ENCODE data around the gene BCO2. TPM values are rescaled to one million over a fixed set of nuclear protein-coding genes. Genes with fewer than 3 reads are reported as not detected.

Gene BCO2
- total RNA-seq, 1 experiment from 2014 or later: 2.5 TPM

DNA sequence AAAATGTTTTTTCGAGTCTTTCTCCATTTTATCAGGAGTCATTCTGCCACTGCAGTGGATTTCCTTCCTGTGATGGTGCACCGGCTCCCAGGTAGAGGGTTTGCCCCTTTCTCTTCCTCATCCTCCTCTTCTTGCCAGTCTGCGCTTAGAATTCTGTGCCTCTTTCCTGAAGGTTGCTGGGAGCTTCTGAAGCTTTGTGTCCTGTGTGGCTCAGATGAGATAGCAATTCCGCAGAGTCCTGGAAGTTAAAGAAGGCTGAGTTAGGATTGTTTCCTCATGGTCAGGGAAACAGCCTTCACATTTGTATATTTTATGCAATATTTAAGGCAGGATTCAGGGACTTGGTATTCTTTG is 264 bp downstream of the BCO2 start:
- TF ChIP-seq CTCF (conservative IDR thresholded peaks at IDR 0.05; ENCODE audit: low read depth, low read length) (no peak), EZH2 (IDR thresholded peaks at IDR 0.05; ENCODE audit: borderline replicate concordance, low read depth, low read length, poor library complexity, severe bottlenecking) (no peak)
- H3K4me1 ChIP-seq (ENCODE audit: insufficient read depth, low read length, poor library complexity, severe bottlenecking): peaks cover 14% of the 10 kb centered on the region
- no peak overlapping the region for H3K27ac ChIP-seq (ENCODE audit: low read depth, low read length, poor library complexity, severe bottlenecking)
- POLR2A ChIA-PET (ENCODE audit: low non-redundant PET): no interaction called here
- no peak for DNase-seq (ENCODE audit: low spot score)
- BruUV-seq (replicated peaks): no TSS peak
- CTCF ChIA-PET: interaction anchor here (0.8 kb wide), 2 partner anchors 54 to 62 kb away, joined by 5 to 8 read pairs; no protein-coding TSS in a partner anchor
- no peaks in the 10 kb centered on the region for H3K36me3 ChIP-seq (ENCODE audit: insufficient read depth, low read length, poor library complexity, severe bottlenecking)
- H3K9me3 ChIP-seq (ENCODE audit: low read depth, low read length, poor library complexity, severe bottlenecking): no peaks in the 10 kb centered on the region
- intact Hi-C loops (cut with micrococcal nuclease; ENCODE audit: unreplicated experiment): loop anchor here (1.0 to 10.0 kb wide), 2 partner anchors 62 to 301 kb away; partner anchors contain the start of genes ALG9, CFAP68 and FDXACB1
- H3K4me3 ChIP-seq (ENCODE audit: low read depth, low read length, poor library complexity, severe bottlenecking): peak overlapping the region; percentile 30
- no peaks in the 10 kb centered on the region for H3K27me3 ChIP-seq (replicated peaks; ENCODE audit: insufficient read depth, low read depth, low read length, poor library complexity)

- DNase-seq (ENCODE audit: low spot score): no peak
- Histone ChIP-seq H3K27ac (ENCODE audit: low read depth, low read length, poor library complexity, severe bottlenecking) (no peak overlapping the region), H3K9me3 (ENCODE audit: low read depth, low read length, poor library complexity, severe bottlenecking) (no peaks in the 10 kb centered on the region), H3K4me1 (ENCODE audit: insufficient read depth, low read length, poor library complexity, severe bottlenecking) (peaks cover 14% of the 10 kb centered on the region), H3K4me3 (ENCODE audit: low read depth, low read length, poor library complexity, severe bottlenecking) (no peak overlapping the region), H3K27me3 (replicated peaks; ENCODE audit: insufficient read depth, low read depth, low read length, poor library complexity) (no peaks in the 10 kb centered on the region), H3K36me3 (ENCODE audit: insufficient read depth, low read length, poor library complexity, severe bottlenecking) (no peaks in the 10 kb centered on the region)
- POLR2A ChIA-PET (ENCODE audit: low non-redundant PET): no interaction called here
- CTCF ChIA-PET: no interaction called here
- BruUV-seq (replicated peaks): no TSS peak
- TF ChIP-seq EZH2 (IDR thresholded peaks at IDR 0.05; ENCODE audit: borderline replicate concordance, low read depth, low read length, poor library complexity, severe bottlenecking): no peak
- TF ChIP-seq CTCF (conservative IDR thresholded peaks at IDR 0.05; ENCODE audit: low read depth, low read length): no peak
- intact Hi-C loops (cut with micrococcal nuclease; ENCODE audit: unreplicated experiment): loop anchor here (10.0 kb wide), 1 partner anchor 301 kb away; the partner anchor contains the start of genes ALG9, CFAP68 and FDXACB1
Measured at GRCh38 chr11:112176077-112176476, 765 bp downstream of the BCO2 start.

DNA sequence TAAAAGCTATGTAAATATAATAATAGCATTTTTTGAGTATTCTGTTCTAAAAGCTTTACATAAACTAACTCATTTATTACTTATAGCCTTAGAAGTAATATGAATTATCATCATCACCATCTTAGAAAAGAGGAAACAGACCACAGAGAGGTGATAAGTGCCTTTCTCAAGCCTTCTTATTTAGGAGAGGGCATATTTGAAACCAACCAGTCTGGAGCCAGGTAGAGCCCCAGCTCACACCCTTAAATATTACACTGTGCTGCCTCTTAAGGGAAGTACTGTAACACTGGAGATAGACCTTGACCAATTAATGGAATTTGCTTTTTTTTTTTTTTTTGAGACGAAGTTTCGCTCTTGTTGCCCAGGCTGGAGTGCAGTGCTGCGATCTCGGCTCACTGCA is 2.3 kb downstream of the BCO2 start:
- Histone ChIP-seq H3K9me3 (ENCODE audit: low read depth, low read length, poor library complexity, severe bottlenecking) (no peaks in the 10 kb centered on the region), H3K4me1 (ENCODE audit: insufficient read depth, low read length, poor library complexity, severe bottlenecking) (peaks cover 12% of the 10 kb centered on the region), H3K36me3 (ENCODE audit: insufficient read depth, low read length, poor library complexity, severe bottlenecking) (no peaks in the 10 kb centered on the region), H3K4me3 (ENCODE audit: low read depth, low read length, poor library complexity, severe bottlenecking) (no peak overlapping the region), H3K27ac (ENCODE audit: low read depth, low read length, poor library complexity, severe bottlenecking) (no peak overlapping the region), H3K27me3 (replicated peaks; ENCODE audit: insufficient read depth, low read depth, low read length, poor library complexity) (no peaks in the 10 kb centered on the region)
- no TSS peak for BruUV-seq (replicated peaks)
- intact Hi-C loops (cut with micrococcal nuclease; ENCODE audit: unreplicated experiment): loop anchor here (10.0 kb wide), 1 partner anchor 303 kb away; the partner anchor contains the start of genes ALG9, CFAP68 and FDXACB1
- TF ChIP-seq CTCF (conservative IDR thresholded peaks at IDR 0.05; ENCODE audit: low read depth, low read length) (no peak), EZH2 (IDR thresholded peaks at IDR 0.05; ENCODE audit: borderline replicate concordance, low read depth, low read length, poor library complexity, severe bottlenecking) (no peak)
- DNase-seq (ENCODE audit: low spot score): no peak
- ChIA-PET POLR2A (ENCODE audit: low non-redundant PET) (no interaction called here), CTCF (no interaction called here)

All from A673 (cell line).